ENCODE measurements around the gene TXN2. TPM values are rescaled to one million over a fixed set of nuclear protein-coding genes. Genes with fewer than 3 reads are reported as not detected.

The TXN2 gene
- total and polyA plus RNA-seq, 2 donors (not counting 1 experiment from before 2014, with no cell fraction given): 39.6 to 54.6 TPM

DNA sequence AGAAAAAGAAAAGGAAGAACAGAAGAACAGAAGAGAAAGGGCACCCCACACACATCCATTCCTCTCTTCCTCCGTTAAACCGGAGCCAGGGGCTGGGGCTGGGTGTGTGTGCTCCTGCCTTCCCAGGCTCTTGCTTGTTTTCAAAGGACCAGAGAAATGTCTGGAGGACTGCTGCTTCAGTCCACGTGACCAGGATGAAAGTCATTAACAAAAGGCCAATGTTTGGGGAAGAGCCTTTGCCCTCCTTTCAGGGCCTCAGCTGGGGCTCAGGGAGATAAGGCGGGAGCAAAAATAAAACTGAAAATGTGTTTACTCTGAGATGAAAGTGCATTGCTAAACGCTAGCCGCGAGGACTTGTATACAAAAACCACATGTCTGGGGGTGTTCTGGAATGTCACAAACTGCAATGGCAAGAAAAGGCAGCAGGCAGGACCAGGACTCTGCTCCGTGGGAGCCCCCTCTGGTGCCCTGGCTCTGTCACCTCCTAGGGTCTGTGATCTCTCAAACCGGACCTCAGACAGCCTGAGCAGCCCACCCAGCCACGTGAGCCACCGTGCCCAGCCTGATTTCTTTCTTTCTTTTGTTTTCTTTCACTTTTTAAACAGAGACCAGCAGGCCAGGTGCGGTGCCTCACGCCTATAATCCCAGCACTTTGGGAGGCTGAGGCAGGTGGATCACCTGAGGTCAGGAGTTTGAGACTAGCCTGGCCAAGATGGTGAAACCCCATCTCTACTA is 62.1 kb downstream of the TXN2 start:
- Histone ChIP-seq H3K27me3 (replicated peaks in 1 of 4; ENCODE audit: control extremely low read depth in 1 of 4, control insufficient read depth in 3 of 4, insufficient read depth in 4 of 4, low read length in 3 of 4) (no peaks in the 10 kb centered on the region), H2AFZ (ENCODE audit: insufficient read depth, low read depth, low read length, poor library complexity, severe bottlenecking) (peak overlapping the region; percentile 38), H3K27ac (ENCODE audit: low read length in 2 of 2) (no peak overlapping the region), H3K4me1 (ENCODE audit: control insufficient read depth in 2 of 2, insufficient read depth in 2 of 2, low read length in 2 of 2) (peaks cover 13 to 52% of the 10 kb centered on the region in 2 donors), H4K20me1 (ENCODE audit: control insufficient read depth, insufficient read depth, low read length, poor library complexity, severe bottlenecking) (no peaks in the 10 kb centered on the region), H3K79me2 (ENCODE audit: control insufficient read depth, insufficient read depth, low read length) (no peaks in the 10 kb centered on the region), H3K36me3 (replicated peaks in 1 of 2; ENCODE audit: control extremely low read depth in 1 of 2, control insufficient read depth in 1 of 2, extremely low read depth in 1 of 2, insufficient read depth in 2 of 2, low read length in 1 of 2) (no peaks in the 10 kb centered on the region), H3K9ac (ENCODE audit: low read length) (no peak overlapping the region), H3K4me3 (ENCODE audit: control extremely low read depth in 1 of 5, extremely low read depth in 1 of 5, insufficient read depth in 1 of 5, low read depth in 2 of 5, low read length in 4 of 5) (peak overlapping the region in 1 of 5 experiments; percentile 1), H3K9me3 (ENCODE audit: control extremely low read depth in 1 of 3, control insufficient read depth in 2 of 3, insufficient read depth in 1 of 3, low read length in 2 of 3) (no peaks in the 10 kb centered on the region), H3K4me2 (replicated peaks; ENCODE audit: low read depth, low read length, poor library complexity, severe bottlenecking) (peak overlapping the region; percentile 31)
- TF ChIP-seq, protein P1, sequence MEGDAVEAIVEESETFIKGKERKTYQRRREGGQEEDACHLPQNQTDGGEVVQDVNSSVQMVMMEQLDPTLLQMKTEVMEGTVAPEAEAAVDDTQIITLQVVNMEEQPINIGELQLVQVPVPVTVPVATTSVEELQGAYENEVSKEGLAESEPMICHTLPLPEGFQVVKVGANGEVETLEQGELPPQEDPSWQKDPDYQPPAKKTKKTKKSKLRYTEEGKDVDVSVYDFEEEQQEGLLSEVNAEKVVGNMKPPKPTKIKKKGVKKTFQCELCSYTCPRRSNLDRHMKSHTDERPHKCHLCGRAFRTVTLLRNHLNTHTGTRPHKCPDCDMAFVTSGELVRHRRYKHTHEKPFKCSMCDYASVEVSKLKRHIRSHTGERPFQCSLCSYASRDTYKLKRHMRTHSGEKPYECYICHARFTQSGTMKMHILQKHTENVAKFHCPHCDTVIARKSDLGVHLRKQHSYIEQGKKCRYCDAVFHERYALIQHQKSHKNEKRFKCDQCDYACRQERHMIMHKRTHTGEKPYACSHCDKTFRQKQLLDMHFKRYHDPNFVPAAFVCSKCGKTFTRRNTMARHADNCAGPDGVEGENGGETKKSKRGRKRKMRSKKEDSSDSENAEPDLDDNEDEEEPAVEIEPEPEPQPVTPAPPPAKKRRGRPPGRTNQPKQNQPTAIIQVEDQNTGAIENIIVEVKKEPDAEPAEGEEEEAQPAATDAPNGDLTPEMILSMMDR (IDR thresholded peaks at IDR 0.05): no peak
- TF ChIP-seq EZH2 (IDR thresholded peaks at IDR 0.05; ENCODE audit: borderline replicate concordance, insufficient read depth, low read depth, low read length, poor library complexity, severe bottlenecking): no peak
- 41% methylated on average over 8 of the region's 13 CpGs for WGBS (ENCODE audit: insufficient coverage)
- Mint-ChIP-seq H3K9me3 (ENCODE audit: insufficient read depth) (no peaks in the 10 kb centered on the region), H3K27ac (peak overlapping the region; percentile 67), H3K4me3 (peak overlapping the region; percentile 56), H3K4me1 (peaks cover 42% of the 10 kb centered on the region), H3K27me3 (no peaks in the 10 kb centered on the region)
- intact Hi-C loops (cut with micrococcal nuclease): no loop called here
- DNase-seq: no peak
- CTCF ChIA-PET: interaction anchor here (0.6 to 1.1 kb wide), 3 partner anchors 12 to 118 kb away, joined by 3 to 4 read pairs (median 3); no protein-coding TSS in a partner anchor
- ATAC-seq (ENCODE audit: low read depth): no peak
- POLR2A ChIA-PET: interaction anchor here (0.8 kb wide), 1 partner anchor 18 kb away, joined by 8 read pairs; no protein-coding TSS in a partner anchor

GRCh38 chr22:36417281-36417686 is 64.2 kb downstream of the TXN2 start:
- peaks cover 37% of the 10 kb centered on the region for H3K4me1 Mint-ChIP-seq
- ATAC-seq (ENCODE audit: low read depth) (no peak), DNase-seq (no peak)
- H3K4me2 ChIP-seq (replicated peaks; ENCODE audit: low read depth, low read length, poor library complexity, severe bottlenecking): no peak overlapping the region
- ChIA-PET CTCF (no interaction called here), POLR2A (no interaction called here)
- H3K4me3 Mint-ChIP-seq: peak overlapping the region; percentile 10
- no peaks in the 10 kb centered on the region for H3K79me2 ChIP-seq (ENCODE audit: control insufficient read depth, insufficient read depth, low read length)
- no peak overlapping the region for H3K4me3 ChIP-seq (ENCODE audit: control extremely low read depth in 1 of 5, extremely low read depth in 1 of 5, insufficient read depth in 1 of 5, low read depth in 2 of 5, low read length in 4 of 5)
- intact Hi-C loops (cut with micrococcal nuclease): no loop called here
- H3K4me1 ChIP-seq (ENCODE audit: control insufficient read depth in 2 of 2, insufficient read depth in 2 of 2, low read length in 2 of 2): peaks cover 13 to 49% of the 10 kb centered on the region in 2 donors
- TF ChIP-seq, protein P1 (IDR thresholded peaks at IDR 0.05): no peak
- no peak for TF ChIP-seq EZH2 (IDR thresholded peaks at IDR 0.05; ENCODE audit: borderline replicate concordance, insufficient read depth, low read depth, low read length, poor library complexity, severe bottlenecking)
- H3K27ac ChIP-seq (ENCODE audit: low read length in 2 of 2): no peak overlapping the region
- 80% methylated on average over 9 of the region's 9 CpGs for WGBS (ENCODE audit: insufficient coverage)
- H3K27me3 Mint-ChIP-seq: no peaks in the 10 kb centered on the region
- no peaks in the 10 kb centered on the region for H3K27me3 ChIP-seq (replicated peaks in 1 of 4; ENCODE audit: control extremely low read depth in 1 of 4, control insufficient read depth in 3 of 4, insufficient read depth in 4 of 4, low read length in 3 of 4)
- H4K20me1 ChIP-seq (ENCODE audit: control insufficient read depth, insufficient read depth, low read length, poor library complexity, severe bottlenecking): no peaks in the 10 kb centered on the region
- peak overlapping the region; percentile 37 for H3K27ac Mint-ChIP-seq
- H3K9me3 Mint-ChIP-seq (ENCODE audit: insufficient read depth): no peaks in the 10 kb centered on the region
- no peak overlapping the region for H3K9ac ChIP-seq (ENCODE audit: low read length)
- no peaks in the 10 kb centered on the region for H3K9me3 ChIP-seq (ENCODE audit: control extremely low read depth in 1 of 3, control insufficient read depth in 2 of 3, insufficient read depth in 1 of 3, low read length in 2 of 3)
- H3K36me3 ChIP-seq (replicated peaks in 1 of 2; ENCODE audit: control extremely low read depth in 1 of 2, control insufficient read depth in 1 of 2, extremely low read depth in 1 of 2, insufficient read depth in 2 of 2, low read length in 1 of 2): no peaks in the 10 kb centered on the region
- H2AFZ ChIP-seq (ENCODE audit: insufficient read depth, low read depth, low read length, poor library complexity, severe bottlenecking): no peak overlapping the region

Data from B cell (primary cell).